Endothelial cell of umbilical vein (primary cell): ENCODE results near the gene TAS1R2. TPM values are rescaled to one million over a fixed set of nuclear protein-coding genes. Genes with fewer than 3 reads are reported as not detected.

Experiments used
- BruUV-seq: library from RNA; stranded (reverse); fragments of 400-500 nt; replicated peaks from 2 replicates; lab custom pipeline; 2021; lab: Mats Ljungman, UMichigan
- CTCF ChIA-PET: fragments of 300-600, 350-600 bp; sonication (Branson Sonifier 250); formaldehyde crosslinking; loops from one replicate; lab custom pipeline; 2021; ENCODE audit warnings: antibody characterized with exemption, inconsistent platforms; lab: Charles Lee
- POLR2A ChIA-PET: fragments of 300-600, 350-600 bp; sonication (Branson Sonifier 250); formaldehyde crosslinking; loops from one replicate; lab custom pipeline; 2021; ENCODE audit warnings: antibody characterized with exemption, inconsistent platforms; lab: Charles Lee
- DNase-seq: peaks from one replicate; pipeline ENCODE4 v3.0.0-alpha.2; 2011; ENCODE audit warnings: low read depth, low spot score
- FAIRE-seq: peaks from 2 replicates; lab custom pipeline; 2011; peaks lifted over from hg19 to GRCh38; lab: Jason Lieb, UNC
- H2AFZ ChIP-seq: 2 replicates; pipeline ENCODE4 v1.6.0; 2012; ENCODE audit warnings: low read depth, low read length, control low read depth, inconsistent platforms
- H3K27ac ChIP-seq: 2 replicates; pipeline ENCODE4 v1.5.1; 2011; ENCODE audit warnings: low read depth, mild to moderate bottlenecking, control low read depth, low read length, moderate library complexity; ENCODE audit not compliant: insufficient read depth
- H3K27me3 ChIP-seq, 2 experiments: 2 replicates each; pipeline versions ENCODE4 v1.6.0 to v1.6.1; 2011; ENCODE audit warnings: low read length in 2 of 2, mixed read lengths in 1 of 2; ENCODE audit not compliant: control insufficient read depth in 2 of 2, insufficient read depth in 2 of 2
- H3K36me3 ChIP-seq, 2 experiments: 2 replicates in 1 of 2; 3 replicates in 1 of 2; pipeline ENCODE4 v1.5.1; 2011; ENCODE audit warnings: low read length in 2 of 2, mild to moderate bottlenecking in 1 of 2, moderate library complexity in 1 of 2; ENCODE audit not compliant: control insufficient read depth in 2 of 2, insufficient read depth in 2 of 2; ENCODE audit errors: extremely low read depth in 1 of 2
- H3K4me1 ChIP-seq: 3 replicates; pipeline ENCODE4 v1.5.1; 2011; ENCODE audit warnings: mild to moderate bottlenecking, low read length; ENCODE audit not compliant: control insufficient read depth, insufficient read depth; ENCODE audit errors: extremely low read depth
- H3K4me2 ChIP-seq: 2 replicates; pipeline ENCODE4 v1.6.1; 2011; ENCODE audit warnings: low read length, control low read depth, mixed read lengths; ENCODE audit not compliant: insufficient read depth
- H3K4me3 ChIP-seq, 3 experiments: fragments of 200-600 bp in 1 of 3; sonication (generic), shearing (Covaris generic) in 1 of 3; replicated peaks in 1 of 3; 2 replicates each; pipeline ENCODE4 v1.5.1; 2011 to 2016; ENCODE audit warnings: control low read depth in 3 of 3, low read length in 3 of 3, mild to moderate bottlenecking in 2 of 3, inconsistent platforms in 1 of 3, low read depth in 1 of 3, moderate library complexity in 1 of 3; ENCODE audit not compliant: insufficient read depth in 1 of 3
- H3K79me2 ChIP-seq: 2 replicates; pipeline ENCODE4 v1.6.0; 2012; ENCODE audit warnings: low read length, inconsistent platforms; ENCODE audit not compliant: control insufficient read depth, insufficient read depth
- H3K9ac ChIP-seq: replicated peaks from 2 replicates; pipeline ENCODE3; 2011; ENCODE audit warnings: low read length, control low read depth; ENCODE audit not compliant: insufficient read depth; ENCODE audit errors: extremely low read depth
- H3K9me1 ChIP-seq: replicated peaks from 3 replicates; pipeline ENCODE4 v1.6.0; 2011; ENCODE audit warnings: mild to moderate bottlenecking, low read length; ENCODE audit not compliant: control insufficient read depth, insufficient read depth; ENCODE audit errors: extremely low read depth
- H3K9me3 ChIP-seq: replicated peaks from 2 replicates; pipeline ENCODE4 v1.5.1; 2012; ENCODE audit warnings: low read length, inconsistent platforms; ENCODE audit not compliant: control insufficient read depth, insufficient read depth
- H4K20me1 ChIP-seq: replicated peaks from 2 replicates; pipeline ENCODE3; 2011; ENCODE audit warnings: mild to moderate bottlenecking, low read length; ENCODE audit not compliant: control insufficient read depth, insufficient read depth; ENCODE audit errors: extremely low read depth
- EZH2 ChIP-seq: IDR thresholded peaks from 2 replicates; pipeline ENCODE4 v1.6.1; 2012; ENCODE audit warnings: borderline replicate concordance, low read depth, mild to moderate bottlenecking, moderate library complexity, low read length, inconsistent platforms; ENCODE audit not compliant: severe bottlenecking
- FOS ChIP-seq: IDR thresholded peaks from 2 replicates; pipeline ENCODE4 v1.6.1; 2011; ENCODE audit warnings: mild to moderate bottlenecking, low read length, moderate library complexity, borderline replicate concordance; ENCODE audit not compliant: insufficient read depth
- GATA2 ChIP-seq: IDR thresholded peaks from 2 replicates; pipeline ENCODE4 v1.7.0; 2011; ENCODE audit warnings: low read depth, mild to moderate bottlenecking, moderate library complexity, mixed read lengths, low read length; ENCODE audit not compliant: insufficient read length, insufficient read depth
- JUN ChIP-seq: IDR thresholded peaks from 2 replicates; pipeline ENCODE4 v1.6.1; 2011; ENCODE audit warnings: borderline replicate concordance, low read depth; ENCODE audit not compliant: insufficient read length, insufficient read depth
- MAX ChIP-seq: IDR thresholded peaks from 2 replicates; pipeline ENCODE4 v1.6.1; 2011; ENCODE audit not compliant: insufficient read depth, insufficient read length
- MYC ChIP-seq: IDR thresholded peaks from one replicate; pipeline ENCODE4 v1.6.1; 2011; ENCODE audit warnings: mild to moderate bottlenecking, low read depth, low read length
- POLR2A ChIP-seq: IDR thresholded peaks from 2 replicates; pipeline ENCODE4 v1.6.1; 2012; ENCODE audit warnings: low read depth, mild to moderate bottlenecking, control low read depth, low read length
- POLR2AphosphoS5 ChIP-seq: IDR thresholded peaks from 2 replicates; pipeline ENCODE4 v1.6.1; 2012; ENCODE audit warnings: low read depth, mild to moderate bottlenecking, control low read depth, low read length, moderate library complexity; ENCODE audit not compliant: insufficient read depth
- dilution Hi-C: fragments of 300-500 bp; cut with MboI; formaldehyde crosslinking; loops from one replicate; pipeline ENCODE4 v1.15.0; 2019; ENCODE audit warnings: low sequenced_read_pairs; ENCODE audit not compliant: extremely low pct_ligation_motif_present
- intact Hi-C: fragments of 100-400 bp; cut with micrococcal nuclease; formaldehyde crosslinking; loops from one replicate; pipeline ENCODE4 v1.10.0; 2022
- polyA plus RNA-seq, 4 experiments: library from polyadenylated mRNA; depleted of rRNA in 3 of 4; stranded (reverse) in 3 of 4; unstranded in 1 of 4; fragments of >200 nt; gene quantifications; 2 replicates each; pipeline versions ENCODE4 v1.2.1 to v1.2.3, GENCODE V29; 2011 to 2012; ENCODE audit warnings: missing spikeins in 1 of 4
- total RNA-seq: library from RNA; stranded (reverse); gene quantifications from 2 replicates; pipeline ENCODE4 v1.2.3, GENCODE V29; 2021
- TF ChIP-seq, protein P1 (sequence below), 2 donors: IDR thresholded peaks; 1 replicate in 1 of 2; 2 replicates in 1 of 2; pipeline ENCODE4 v1.5.1; 2011; ENCODE audit warnings: low read length in 2 of 2, mild to moderate bottlenecking in 2 of 2, moderate library complexity in 2 of 2, control low read depth in 1 of 2, inconsistent platforms in 1 of 2, low read depth in 1 of 2; ENCODE audit not compliant: insufficient read depth in 1 of 2; ENCODE audit errors: extremely low read depth in 1 of 2

TAS1R2 gene
- total and polyA plus RNA-seq, 2 donors (not counting 3 experiments of a cell fraction or from before 2014, with no cell fraction given): not detected

DNA sequence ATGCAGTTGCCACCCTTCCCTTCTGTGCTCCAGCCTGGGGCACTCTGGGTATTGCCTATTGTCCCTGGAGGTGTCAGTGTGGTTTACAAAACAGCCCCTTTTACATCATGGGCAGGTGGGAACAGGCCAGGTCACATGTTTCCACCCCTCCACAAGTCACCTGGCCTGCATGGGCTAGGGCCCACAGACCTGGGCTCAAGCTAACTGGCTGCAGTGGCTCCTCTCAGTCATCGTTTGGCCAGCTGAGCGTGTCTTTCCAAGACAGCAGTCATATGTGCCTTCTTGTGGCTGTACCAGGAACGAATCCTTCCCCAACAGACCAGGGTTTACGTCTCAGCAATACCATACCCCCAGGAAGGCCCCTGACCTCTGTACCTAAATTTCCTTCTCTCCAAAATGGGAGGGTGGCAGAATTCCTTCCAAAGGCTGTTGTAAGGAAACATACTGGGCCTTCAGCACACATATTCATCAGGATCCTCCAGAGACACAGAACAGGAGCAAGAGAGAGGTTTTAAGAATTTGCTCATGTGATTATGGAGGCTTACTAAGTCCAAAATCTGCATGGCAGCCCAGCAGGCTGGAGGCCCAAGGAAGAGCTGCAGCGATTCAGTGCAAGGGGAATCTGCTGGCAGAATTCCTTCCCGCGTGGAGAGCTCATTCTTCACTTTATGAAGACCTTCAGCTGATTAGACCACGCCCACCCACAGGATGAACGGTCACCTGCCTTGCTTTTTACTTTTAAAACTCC is 10.6 kb upstream of the TAS1R2 start:
- BruUV-seq: no TSS peak
- Histone ChIP-seq H2AFZ (no peak overlapping the region), H3K4me1 (no peaks in the 10 kb centered on the region), H3K9ac (no peak overlapping the region), H4K20me1 (no peaks in the 10 kb centered on the region), H3K9me3 (no peaks in the 10 kb centered on the region), H3K27me3 (peaks cover 0 to 3% of the 10 kb centered on the region in 2 experiments), H3K4me2 (no peak overlapping the region), H3K27ac (no peak overlapping the region), H3K9me1 (no peaks in the 10 kb centered on the region), H3K4me3 (no peak overlapping the region), H3K79me2 (no peaks in the 10 kb centered on the region), H3K36me3 (no peaks in the 10 kb centered on the region)
- FAIRE-seq: no peak
- ChIA-PET CTCF (interaction anchor here (1.7 kb wide), 1 partner anchor 14 kb away, joined by 4 read pairs; no protein-coding TSS in a partner anchor), POLR2A (no interaction called here)
- dilution Hi-C loops (no loop called here), intact Hi-C loops (loop anchor here (10.0 kb wide), 1 partner anchor 1205 kb away; no protein-coding TSS in a partner anchor)
- no peak for DNase-seq
- no peak for TF ChIP-seq MAX
- no peak for TF ChIP-seq EZH2
- TF ChIP-seq FOS: no peak
- TF ChIP-seq POLR2A: no peak
- no peak for TF ChIP-seq GATA2

DNA sequence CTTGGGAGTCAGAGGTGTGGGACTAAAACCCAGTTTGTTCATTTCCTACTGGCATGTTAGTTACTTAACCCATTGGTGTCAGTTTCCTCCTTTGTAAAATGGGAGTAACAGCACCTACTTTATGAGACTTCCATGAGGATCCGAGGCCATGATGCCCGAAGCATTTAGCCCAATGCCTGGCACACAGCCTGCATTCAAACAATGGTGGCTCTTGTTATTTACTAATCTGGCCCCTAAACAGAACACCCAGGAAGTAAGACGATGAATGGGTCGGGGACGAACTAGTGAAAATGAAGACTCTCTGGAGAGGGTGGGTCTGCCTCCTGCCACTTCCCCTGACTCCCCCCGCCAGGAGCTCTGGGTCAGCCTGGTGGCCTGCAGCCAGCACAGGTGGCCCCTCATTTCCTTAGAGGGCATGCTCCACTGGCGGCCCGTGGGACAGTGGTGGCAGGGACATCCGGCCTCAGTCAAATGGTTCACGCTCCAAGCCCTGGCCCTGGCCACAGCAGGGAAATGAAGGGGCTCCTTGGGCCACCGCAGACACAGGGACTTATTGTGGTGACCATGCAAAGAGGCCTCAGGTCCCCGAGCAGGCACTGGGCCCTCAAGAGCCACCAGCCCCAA is 9.5 kb upstream of the TAS1R2 start:
- CTCF ChIA-PET: no interaction called here
- intact Hi-C loops: no loop called here

More for the DNA sequence above, 9.5 kb upstream of the TAS1R2 start:
- Histone ChIP-seq H3K9me1 (no peaks in the 10 kb centered on the region), H3K79me2 (no peaks in the 10 kb centered on the region), H3K9me3 (no peaks in the 10 kb centered on the region), H3K9ac (no peak overlapping the region), H3K4me1 (no peaks in the 10 kb centered on the region), H3K4me2 (no peak overlapping the region), H3K4me3 (no peak overlapping the region), H3K27me3 (peaks cover 0 to 3% of the 10 kb centered on the region in 2 experiments), H2AFZ (no peak overlapping the region), H3K27ac (no peak overlapping the region), H4K20me1 (no peaks in the 10 kb centered on the region), H3K36me3 (no peaks in the 10 kb centered on the region)
- POLR2A ChIA-PET: no interaction called here
- no peak for TF ChIP-seq MAX
- TF ChIP-seq, protein P1, sequence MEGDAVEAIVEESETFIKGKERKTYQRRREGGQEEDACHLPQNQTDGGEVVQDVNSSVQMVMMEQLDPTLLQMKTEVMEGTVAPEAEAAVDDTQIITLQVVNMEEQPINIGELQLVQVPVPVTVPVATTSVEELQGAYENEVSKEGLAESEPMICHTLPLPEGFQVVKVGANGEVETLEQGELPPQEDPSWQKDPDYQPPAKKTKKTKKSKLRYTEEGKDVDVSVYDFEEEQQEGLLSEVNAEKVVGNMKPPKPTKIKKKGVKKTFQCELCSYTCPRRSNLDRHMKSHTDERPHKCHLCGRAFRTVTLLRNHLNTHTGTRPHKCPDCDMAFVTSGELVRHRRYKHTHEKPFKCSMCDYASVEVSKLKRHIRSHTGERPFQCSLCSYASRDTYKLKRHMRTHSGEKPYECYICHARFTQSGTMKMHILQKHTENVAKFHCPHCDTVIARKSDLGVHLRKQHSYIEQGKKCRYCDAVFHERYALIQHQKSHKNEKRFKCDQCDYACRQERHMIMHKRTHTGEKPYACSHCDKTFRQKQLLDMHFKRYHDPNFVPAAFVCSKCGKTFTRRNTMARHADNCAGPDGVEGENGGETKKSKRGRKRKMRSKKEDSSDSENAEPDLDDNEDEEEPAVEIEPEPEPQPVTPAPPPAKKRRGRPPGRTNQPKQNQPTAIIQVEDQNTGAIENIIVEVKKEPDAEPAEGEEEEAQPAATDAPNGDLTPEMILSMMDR (IDR thresholded peaks at IDR 0.05; ENCODE audit: extremely low read depth in 1 of 2, insufficient read depth in 1 of 2, low read depth in 1 of 2, low read length in 2 of 2): no peak
- no peak for TF ChIP-seq POLR2AphosphoS5
- TF ChIP-seq GATA2: no peak
- no peak for TF ChIP-seq POLR2A
- TF ChIP-seq JUN: no peak
- TF ChIP-seq EZH2: no peak
- TF ChIP-seq MYC: no peak
- no peak for TF ChIP-seq FOS
- BruUV-seq: no TSS peak
- FAIRE-seq (no peak), DNase-seq (no peak)
- dilution Hi-C loops: no loop called here
